MCF 10A (cell line): ENCODE data around the gene RAI1. TPM values are rescaled to one million over a fixed set of nuclear protein-coding genes. Genes with fewer than 3 reads are reported as not detected.
"Not testable (repeated sequence)": the region's sequence is repeated elsewhere in the genome, so short reads cannot be mapped to it uniquely, and the experiment has no call there.

ENCODE experiments used
- BruUV-seq: library from RNA; stranded (reverse); fragments of 400-500 nt; replicated peaks from 2 replicates; lab custom pipeline; 2021; lab: Mats Ljungman, UMichigan
- CTCF ChIA-PET: fragments of 300-600 bp; sonication (Branson Sonifier 250); formaldehyde crosslinking; extraction: SDS; loops from one replicate; lab custom pipeline; 2021; ENCODE audit warnings: antibody characterized with exemption, inconsistent platforms; lab: Yijun Ruan, JAX
- POLR2A ChIA-PET: fragments of 300-600, 350-650 bp; sonication (Branson Sonifier 250); formaldehyde crosslinking; extraction: SDS; loops from one replicate; lab custom pipeline; 2020; ENCODE audit warnings: antibody characterized with exemption, inconsistent platforms; lab: Yijun Ruan, JAX
- DNase-seq: peaks from one replicate; pipeline ENCODE4 v3.0.0-alpha.2; 2018; ENCODE audit not compliant: unreplicated experiment
- H3K27ac Mint-ChIP-seq: one replicate; pipeline ENCODE4 v1.8.0; 2022; ENCODE audit warnings: mild to moderate bottlenecking, low read depth, mixed read lengths; ENCODE audit not compliant: unreplicated experiment
- H3K27me3 Mint-ChIP-seq: one replicate; pipeline ENCODE4 v1.8.0; 2022; ENCODE audit warnings: mixed read lengths; ENCODE audit not compliant: insufficient read depth, unreplicated experiment
- H3K36me3 Mint-ChIP-seq: one replicate; pipeline ENCODE4 v1.8.0; 2022; ENCODE audit warnings: mild to moderate bottlenecking, moderate library complexity, mixed read lengths; ENCODE audit not compliant: insufficient read depth, unreplicated experiment
- H3K4me1 Mint-ChIP-seq: one replicate; pipeline ENCODE4 v1.8.0; 2022; ENCODE audit warnings: mixed read lengths; ENCODE audit not compliant: insufficient read depth, unreplicated experiment
- H3K4me3 Mint-ChIP-seq: one replicate; pipeline ENCODE4 v1.8.0; 2022; ENCODE audit warnings: mild to moderate bottlenecking, moderate library complexity, mixed read lengths; ENCODE audit not compliant: unreplicated experiment
- H3K9me3 Mint-ChIP-seq: one replicate; pipeline ENCODE4 v1.8.0; 2022; ENCODE audit warnings: mixed read lengths; ENCODE audit not compliant: unreplicated experiment
- CTCF ChIP-seq: fragments of 200-600 bp; IDR thresholded peaks from one replicate; pipeline ENCODE4 v1.8.0; 2022; ENCODE audit warnings: antibody characterized with exemption, mild to moderate bottlenecking; ENCODE audit not compliant: unreplicated experiment
- intact Hi-C: fragments of 100-400 bp; cut with micrococcal nuclease; formaldehyde crosslinking; loops from 2 replicates; pipeline ENCODE4 v1.14.1; 2022
- total RNA-seq: library from RNA; stranded (reverse); gene quantifications from 2 replicates; pipeline ENCODE4 v1.2.3, GENCODE V29; 2022

The RAI1 gene
- total RNA-seq, 1 experiment from 2014 or later, result 30.4 TPM

GRCh38 chr17:17684906-17685774, 3.9 kb downstream of the RAI1 start:
- intact Hi-C loops, result loop anchor here (5.0 to 10.0 kb wide), 3 partner anchors 67 to 350 kb away; partner anchors contain the start of genes ATPAF2 and GID4
- Mint-ChIP-seq H3K4me1 (peaks cover 46% of the 10 kb centered on the region), H3K4me3 (peak overlapping the region; percentile 33), H3K36me3 (peaks cover 5% of the 10 kb centered on the region), H3K27ac (peak overlapping the region; percentile 72), H3K9me3 (no peaks in the 10 kb centered on the region), H3K27me3 (no peaks in the 10 kb centered on the region)
- DNase-seq, result peak; percentile 33
- ChIA-PET CTCF (interaction anchor here (1.0 to 1.3 kb wide), 2 partner anchors 55 to 127 kb away, joined by 3 read pairs; no protein-coding TSS in a partner anchor), POLR2A (interaction anchor here (0.8 to 5.1 kb wide), 6 partner anchors 9 to 152 kb away, joined by 3 to 75 read pairs (median 6); partner anchors contain the start of gene SREBF1)
- BruUV-seq, result no TSS peak
- no peak for TF ChIP-seq CTCF

GRCh38 chr17:17685775-17686291, 4.6 kb downstream of the RAI1 start:
- intact Hi-C loops, result loop anchor here (10.0 kb wide), 1 partner anchor 349 kb away; the partner anchor contains the start of genes ATPAF2 and GID4
- H3K9me3 Mint-ChIP-seq, result no peaks in the 10 kb centered on the region
- CTCF ChIA-PET, result interaction anchor here (1.0 to 1.3 kb wide), 2 partner anchors 54 to 127 kb away, joined by 3 read pairs; no protein-coding TSS in a partner anchor
- DNase-seq, result peak; percentile 94
- TF ChIP-seq CTCF, result no peak
- no peaks in the 10 kb centered on the region for H3K27me3 Mint-ChIP-seq
- BruUV-seq, result no TSS peak
- H3K36me3 Mint-ChIP-seq, result peaks cover 5% of the 10 kb centered on the region
- POLR2A ChIA-PET, result interaction anchor here (0.8 to 5.1 kb wide), 5 partner anchors 8 to 151 kb away, joined by 3 to 75 read pairs (median 8); partner anchors contain the start of gene SREBF1
- peak overlapping the region; percentile 33 for H3K4me3 Mint-ChIP-seq
- H3K27ac Mint-ChIP-seq, result peak overlapping the region; percentile 72
- peaks cover 46% of the 10 kb centered on the region for H3K4me1 Mint-ChIP-seq

GRCh38 chr17:17689312-17689711, 8.1 kb downstream of the RAI1 start:
- no peaks in the 10 kb centered on the region for H3K9me3 Mint-ChIP-seq
- no TSS peak for BruUV-seq
- CTCF ChIA-PET, result interaction anchor here (0.7 to 3.6 kb wide), 2 partner anchors 7 to 9 kb away, joined by 3 to 10 read pairs; partner anchors contain the start of gene RAI1
- peaks cover 10% of the 10 kb centered on the region for H3K36me3 Mint-ChIP-seq
- intact Hi-C loops, result loop anchor here (10.0 kb wide), 1 partner anchor 345 kb away; the partner anchor contains the start of genes ATPAF2 and GID4
- H3K27ac Mint-ChIP-seq, result no peak overlapping the region
- no peak for DNase-seq
- H3K4me3 Mint-ChIP-seq, result no peak overlapping the region
- TF ChIP-seq CTCF, result no peak
- no peaks in the 10 kb centered on the region for H3K27me3 Mint-ChIP-seq
- H3K4me1 Mint-ChIP-seq, result peaks cover 61% of the 10 kb centered on the region
- POLR2A ChIA-PET, result interaction anchor here (1.2 kb wide), 1 partner anchor 85 kb away, joined by 4 read pairs; no protein-coding TSS in a partner anchor

- ChIA-PET POLR2A (interaction anchor here (0.6 to 1.4 kb wide), 5 partner anchors 8 to 268 kb away, joined by 3 to 4 read pairs (median 3); no protein-coding TSS in a partner anchor), CTCF (interaction anchor here (3.6 kb wide), 1 partner anchor 10 kb away, joined by 10 read pairs; the partner anchor contains the start of gene RAI1)
- H3K9me3 Mint-ChIP-seq, H3K4me3 Mint-ChIP-seq, DNase-seq, H3K27me3 Mint-ChIP-seq, BruUV-seq: not testable (repeated sequence)
- H3K36me3 Mint-ChIP-seq, result peaks cover 10% of the 10 kb centered on the region
- H3K4me1 Mint-ChIP-seq, result peaks cover 53% of the 10 kb centered on the region
- intact Hi-C loops, result loop anchor here (5.0 kb wide), 1 partner anchor 52 kb away; no protein-coding TSS in a partner anchor
- H3K27ac Mint-ChIP-seq, result peak overlapping the region; percentile 97
Measured at GRCh38 chr17:17690233-17690632, 9.0 kb downstream of the RAI1 start.
